Gastroesophageal sphincter (tissue), 4 donors: ENCODE measurements around the gene LRRC3. TPM values are rescaled to one million over a fixed set of nuclear protein-coding genes. Genes with fewer than 3 reads are reported as not detected.

Experiments
- ATAC-seq: fragments of 150-250 bp; one replicate; pipeline ENCODE4 v1.9.1; 2016; ENCODE audit warnings: mild to moderate bottlenecking, moderate library complexity
- H3K27ac ChIP-seq, 4 donors: fragments of 200-600 bp; sonication (generic) in 3 of 4; 1 replicate in 3 of 4; 2 replicates in 1 of 4; pipeline ENCODE4 v1.5.1; 2016 to 2019
- H3K27me3 ChIP-seq: fragments of 200-600 bp; sonication (generic); one replicate; pipeline ENCODE4 v1.5.1; 2019
- H3K36me3 ChIP-seq, 2 donors: fragments of 200-600 bp; sonication (generic); one replicate each; pipeline ENCODE4 v1.5.1; 2019; ENCODE audit warnings: control low read depth in 1 of 2
- H3K4me1 ChIP-seq, 3 donors: fragments of 200-600 bp; sonication (generic); 1 replicate in 2 of 3; 2 replicates in 1 of 3; pipeline ENCODE4 v1.5.1; 2016 to 2019; ENCODE audit warnings: control low read depth in 2 of 3
- H3K4me3 ChIP-seq, 2 donors: fragments of 200-600 bp; sonication (generic); one replicate each; pipeline ENCODE4 v1.5.1; 2019; ENCODE audit warnings: mild to moderate bottlenecking in 1 of 2, moderate library complexity in 1 of 2
- H3K9me3 ChIP-seq, 3 donors: fragments of 200-600 bp; sonication (generic); one replicate each; pipeline ENCODE4 v1.5.1; 2017 to 2019; ENCODE audit warnings: control low read depth in 2 of 3
- CTCF ChIP-seq, 4 experiments: fragments of 200-600 bp in 2 of 4; fragments of 450-650 bp in 2 of 4; sonication (generic) in 1 of 4; IDR thresholded peaks; one replicate each; pipeline ENCODE4 v1.5.1; 2017 to 2019; ENCODE audit warnings: antibody characterized with exemption in 4 of 4, mild to moderate bottlenecking in 2 of 4, moderate library complexity in 2 of 4
- EP300 ChIP-seq: sonication (generic); formaldehyde crosslinking; IDR thresholded peaks from one replicate; pipeline ENCODE4 v1.6.1; 2017; ENCODE audit warnings: antibody characterized with exemption, mild to moderate bottlenecking
- POLR2A ChIP-seq, 2 donors: fragments of 450-650 bp; IDR thresholded peaks; one replicate each; pipeline ENCODE4 v1.6.1; 2017; ENCODE audit warnings: antibody characterized with exemption in 2 of 2, mild to moderate bottlenecking in 2 of 2, moderate library complexity in 1 of 2
- POLR2AphosphoS5 ChIP-seq: sonication (generic); formaldehyde crosslinking; IDR thresholded peaks from one replicate; pipeline ENCODE4 v1.6.1; 2017; ENCODE audit warnings: antibody characterized with exemption
- WGBS, 2 donors: methylation state at CpG; one replicate each; pipeline ENCODE4 v1.1.5; 2018; ENCODE audit warnings: low coverage in 1 of 2; 5-methylcytosine and 5-hydroxymethylcytosine counted together
- total RNA-seq, 4 donors: library from RNA; depleted of rRNA; stranded (reverse); fragments of >200 nt; gene quantifications; one replicate each; pipeline ENCODE4 v1.1.0, GENCODE V29; 2016

LRRC3 gene
- total RNA-seq, 4 donors from 2014 or later, result 2.7 to 8.3 (median 6.7) TPM

- WGBS, 2 donors, result 80 to 87% methylated on average over 3 to 15 of the region's 15 CpGs
- Histone ChIP-seq H3K27me3 (peaks cover 30% of the 10 kb centered on the region), H3K4me3 (no peak overlapping the region), H3K9me3 (no peaks in the 10 kb centered on the region), H3K27ac (no peak overlapping the region), H3K36me3 (no peaks in the 10 kb centered on the region), H3K4me1 (no peaks in the 10 kb centered on the region)
- TF ChIP-seq EP300, result no peak
- TF ChIP-seq CTCF (IDR thresholded peaks at IDR 0.05), result no peak
- TF ChIP-seq POLR2A (IDR thresholded peaks at IDR 0.05), result no peak
- TF ChIP-seq POLR2AphosphoS5, result no peak
- no peak for ATAC-seq
Observed at GRCh38 chr21:44408226-44408625, 47.1 kb upstream of the LRRC3 start.

DNA sequence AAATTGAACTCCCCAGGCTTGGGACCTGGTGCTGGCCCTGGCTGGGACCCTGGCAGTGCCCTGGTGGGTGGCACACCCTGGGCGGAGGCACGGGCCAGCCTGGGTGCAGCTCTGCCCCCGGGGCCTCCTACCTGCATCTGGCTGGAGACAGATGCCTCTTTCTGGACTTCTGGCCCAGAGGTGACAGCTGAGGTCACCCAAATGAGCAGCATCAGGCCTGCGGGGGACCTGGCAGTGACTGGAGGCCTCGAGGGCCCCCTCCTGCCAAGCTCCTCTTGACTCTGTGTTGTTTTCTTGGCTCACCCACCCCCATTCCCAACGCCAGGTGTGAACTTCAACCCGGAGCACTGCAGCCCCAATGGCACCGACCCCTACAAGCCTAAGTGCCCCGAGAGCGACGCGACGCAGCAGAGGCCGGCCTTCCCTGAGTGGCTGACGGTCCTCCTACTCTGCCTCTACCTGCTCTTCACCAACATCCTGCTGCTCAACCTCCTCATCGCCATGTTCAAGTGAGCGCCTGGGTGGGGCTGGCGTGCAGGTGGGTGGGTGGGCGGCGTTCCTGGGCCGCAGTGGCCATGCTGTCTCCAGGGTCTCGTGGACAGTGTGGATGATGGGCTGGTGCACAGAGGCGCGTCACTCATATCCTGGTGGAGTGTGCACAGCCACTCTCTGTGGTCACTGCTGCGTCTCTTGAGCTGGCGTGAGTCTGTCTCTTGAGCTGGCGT lies 41.6 kb upstream of the LRRC3 start:
- Histone ChIP-seq H3K36me3 (no peaks in the 10 kb centered on the region), H3K9me3 (no peaks in the 10 kb centered on the region), H3K27ac (no peak overlapping the region), H3K4me1 (no peaks in the 10 kb centered on the region), H3K27me3 (peaks cover 50% of the 10 kb centered on the region), H3K4me3 (no peak overlapping the region)
- 80 to 83% methylated on average over 1 to 9 of the region's 27 CpGs for WGBS, 2 donors
- ATAC-seq, result no peak
- TF ChIP-seq POLR2AphosphoS5, result no peak
- TF ChIP-seq CTCF (IDR thresholded peaks at IDR 0.05), result no peak
- no peak for TF ChIP-seq EP300
- TF ChIP-seq POLR2A (IDR thresholded peaks at IDR 0.05), result no peak

DNA sequence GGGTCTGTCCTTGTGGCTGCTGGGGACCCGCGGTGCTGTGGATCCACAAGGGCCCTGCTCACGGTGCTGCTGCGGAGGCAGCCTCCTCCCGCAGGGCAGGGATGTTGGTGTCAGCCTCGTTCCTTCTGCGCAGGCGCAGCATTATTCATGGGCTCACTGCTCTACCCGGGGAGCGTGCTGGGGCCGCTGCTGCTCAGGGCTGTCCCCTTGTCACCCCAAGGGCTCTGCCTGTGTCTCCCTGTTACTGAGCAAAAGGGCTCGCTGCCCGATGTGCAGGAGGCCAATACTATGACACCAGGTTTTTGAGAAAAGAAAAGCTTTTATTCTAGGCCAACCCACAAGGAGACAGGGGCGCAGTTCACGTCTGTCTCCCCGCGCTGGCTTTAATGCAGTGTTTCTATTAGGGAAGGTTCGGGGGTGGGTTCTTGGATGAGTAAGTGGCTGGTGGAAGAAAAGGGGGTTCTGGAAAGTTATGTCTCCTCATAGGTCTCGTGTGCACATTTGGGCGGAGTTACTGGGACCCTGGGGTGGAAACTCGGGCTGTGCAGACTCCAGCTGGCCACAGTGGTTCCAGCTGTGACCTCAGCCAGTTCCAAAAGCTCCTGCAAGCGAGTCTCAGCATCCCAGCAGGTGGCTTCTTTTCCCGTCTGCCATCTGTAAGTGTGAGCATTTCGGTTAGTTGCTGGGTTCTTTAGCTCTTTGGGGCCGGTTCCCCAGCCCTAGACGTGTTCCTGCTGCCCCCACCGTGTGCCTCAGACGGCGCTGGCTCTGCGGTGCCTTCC lies 40.8 kb upstream of the LRRC3 start:
- H3K4me1 ChIP-seq, result no peaks in the 10 kb centered on the region
- WGBS, 2 donors, result 52 to 58% methylated on average over 3 to 12 of the region's 30 CpGs
- no peak for ATAC-seq
- peaks cover 55% of the 10 kb centered on the region for H3K27me3 ChIP-seq
- TF ChIP-seq POLR2A (IDR thresholded peaks at IDR 0.05) (no peak), CTCF (IDR thresholded peaks at IDR 0.05) (no peak), EP300 (no peak), POLR2AphosphoS5 (no peak)
- no peak overlapping the region for H3K4me3 ChIP-seq
- no peaks in the 10 kb centered on the region for H3K9me3 ChIP-seq
- H3K27ac ChIP-seq, result no peak overlapping the region
- no peaks in the 10 kb centered on the region for H3K36me3 ChIP-seq

DNA sequence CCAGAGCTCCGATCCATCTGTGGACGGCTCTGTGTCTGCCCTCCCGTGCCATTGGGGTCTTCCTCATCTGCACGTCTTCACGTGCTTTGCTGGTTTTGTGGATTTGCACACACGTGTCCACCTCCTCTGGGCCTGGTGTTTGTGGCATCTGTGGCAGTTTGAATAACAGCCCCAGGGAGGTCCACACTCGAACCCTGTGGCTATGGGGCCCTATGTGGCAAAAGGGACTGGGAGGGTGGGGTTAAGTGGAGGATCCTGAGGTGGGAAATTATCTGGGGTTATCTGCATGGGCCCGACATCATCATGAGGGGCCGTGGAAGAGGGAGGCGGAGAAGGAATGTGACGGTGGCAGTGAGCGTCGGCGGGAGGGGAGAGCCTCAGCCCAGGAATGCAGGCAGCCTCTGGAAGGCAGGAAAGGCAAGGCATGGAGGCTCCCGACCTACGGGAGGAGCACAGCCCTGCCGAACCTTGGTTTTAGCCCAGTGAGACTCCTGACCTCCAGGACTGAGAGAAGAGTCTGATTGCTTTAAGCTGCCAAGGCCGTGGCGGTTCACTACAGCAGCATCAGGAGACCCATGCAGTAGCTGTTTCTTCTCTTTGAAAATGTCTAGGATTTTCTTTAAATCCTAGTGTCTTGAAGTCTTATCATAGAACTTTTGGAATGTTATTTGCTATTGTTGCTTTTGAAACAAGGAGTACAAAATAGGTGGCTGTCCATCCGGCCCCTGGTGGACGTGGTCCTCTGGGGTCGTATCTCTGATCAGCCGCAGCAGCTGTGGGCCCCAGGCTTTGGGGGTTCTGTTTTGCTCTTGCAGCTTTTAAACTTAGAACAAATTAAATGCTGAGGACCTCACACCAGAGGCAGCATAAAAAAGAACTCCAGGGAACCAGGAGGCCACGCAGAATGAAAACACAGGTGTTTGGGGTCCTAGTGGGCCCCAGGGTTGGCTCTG lies 40.0 kb upstream of the LRRC3 start:
- Histone ChIP-seq H3K27ac (no peak overlapping the region), H3K4me3 (no peak overlapping the region), H3K4me1 (no peaks in the 10 kb centered on the region), H3K9me3 (no peaks in the 10 kb centered on the region), H3K36me3 (no peaks in the 10 kb centered on the region), H3K27me3 (peaks cover 55% of the 10 kb centered on the region)
- TF ChIP-seq POLR2AphosphoS5 (no peak), POLR2A (IDR thresholded peaks at IDR 0.05) (no peak), CTCF (IDR thresholded peaks at IDR 0.05) (no peak), EP300 (no peak)
- no peak for ATAC-seq
- WGBS, 2 donors, result 50 to 75% methylated on average over 10 to 13 of the region's 24 CpGs
